Adrenal gland (tissue), 5 donors: ENCODE results near the gene OAS3.

Experiments used
- CTCF ChIP-seq, 6 experiments: fragments of 450-650 bp in 4 of 6; fragments of 200-600 bp in 2 of 6; sonication (generic) in 1 of 6; IDR thresholded peaks; 1 replicate in 5 of 6; 2 replicates in 1 of 6; pipeline versions ENCODE4 v1.5.1 to v1.8.0; 2016 to 2021; ENCODE audit warnings: antibody characterized with exemption in 6 of 6, mild to moderate bottlenecking in 2 of 6, moderate library complexity in 1 of 6
- POLR2A ChIP-seq, 2 donors: fragments of 450-650 bp; IDR thresholded peaks; one replicate each; pipeline ENCODE4 v1.6.1; 2017; ENCODE audit warnings: antibody characterized with exemption in 2 of 2, mild to moderate bottlenecking in 2 of 2, moderate library complexity in 1 of 2
- donor health status: DM: no; HTN: no; CAD: no.

- TF ChIP-seq CTCF (IDR thresholded peaks at IDR 0.05) (no peak), POLR2A (IDR thresholded peaks at IDR 0.05) (no peak)
Measured at GRCh38 chr12:112928978-112929377, 9.3 kb upstream of the OAS3 start.
